ENCODE results near the gene GCSAM. TPM values are rescaled to one million over a fixed set of nuclear protein-coding genes. Genes with fewer than 3 reads are reported as not detected.

The GCSAM gene
- total RNA-seq, 1 experiment from 2014 or later: not detected

- Mint-ChIP-seq H3K27me3 (ENCODE audit: low read depth) (peaks cover 1% of the 10 kb centered on the region; the same call in 1 of the 2 replicates), H3K4me3 (no peak overlapping the region), H3K4me1 (peaks cover 17 to 34% of the 10 kb centered on the region in 2 experiments), H3K36me3 (ENCODE audit: insufficient read depth in 1 of 3, low read depth in 3 of 3) (peaks cover 3 to 10% (median 7%) of the 10 kb centered on the region in 3 experiments; a peak in 4 of 7 replicates), H3K27ac (peak overlapping the region; percentile 70 to 83 (median 73); a peak in 5 of 7 replicates), H3K9me3 (no peaks in the 10 kb centered on the region)
- no peak overlapping the region for H4K5ac ChIP-seq (ENCODE audit: insufficient read length, low read depth, low read length)
- H3K27me3 ChIP-seq (ENCODE audit: insufficient read depth, low read length): no peaks in the 10 kb centered on the region
- TF ChIP-seq CTCF (conservative IDR thresholded peaks at IDR 0.05): no peak
- no peak overlapping the region for H3K9ac ChIP-seq (ENCODE audit: extremely low read depth, insufficient read length, low read length)
- H3K4ac ChIP-seq (ENCODE audit: low read depth, low read length): no peak overlapping the region
- no peak for DNase-seq
- no peak overlapping the region for H2BK120ac ChIP-seq (ENCODE audit: low read depth, low read length, poor library complexity, severe bottlenecking)
- H2BK12ac ChIP-seq (ENCODE audit: insufficient read length, low read depth, low read length): no peak overlapping the region
- H3K14ac ChIP-seq (ENCODE audit: insufficient read depth, low read length): no peak overlapping the region
- H3K4me1 ChIP-seq (ENCODE audit: insufficient read depth, low read length): peaks cover 9% of the 10 kb centered on the region
- peak overlapping the region; percentile 80 for H3K27ac ChIP-seq (ENCODE audit: insufficient read length, low read depth, low read length)
- no peak overlapping the region for H2BK15ac ChIP-seq (ENCODE audit: low read depth, low read length)
- no peaks in the 10 kb centered on the region for H3K79me1 ChIP-seq (ENCODE audit: insufficient read depth, low read depth, low read length, poor library complexity, severe bottlenecking)
- no peak overlapping the region for H3K18ac ChIP-seq (ENCODE audit: insufficient read length, low read depth, low read length)
- H2AK5ac ChIP-seq (ENCODE audit: insufficient read length, low read length): no peak overlapping the region
- no peak overlapping the region for H3K23ac ChIP-seq (ENCODE audit: insufficient read length, low read depth, low read length)
- no peaks in the 10 kb centered on the region for H3K9me3 ChIP-seq (ENCODE audit: control insufficient read depth, low read depth, low read length)
- no peak overlapping the region for H3K4me2 ChIP-seq (ENCODE audit: insufficient read depth, insufficient read length, low read length)
- no peak overlapping the region for H3K56ac ChIP-seq (ENCODE audit: insufficient read length, low read depth, low read length)
- no peak overlapping the region for H2BK5ac ChIP-seq (ENCODE audit: insufficient read length, low read length)
- H2AFZ ChIP-seq (ENCODE audit: low read length): no peak overlapping the region
- no peak overlapping the region for H2BK20ac ChIP-seq (ENCODE audit: low read depth, low read length, poor library complexity, severe bottlenecking)
- H4K20me1 ChIP-seq (ENCODE audit: control insufficient read depth, insufficient read depth, insufficient read length): no peaks in the 10 kb centered on the region
- H4K91ac ChIP-seq (ENCODE audit: insufficient read length, low read depth, low read length): no peak overlapping the region
- no peaks in the 10 kb centered on the region for H3K23me2 ChIP-seq (ENCODE audit: insufficient read length, low read depth, low read length, poor library complexity, severe bottlenecking)
- peaks cover 2% of the 10 kb centered on the region; the same call in 1 of the 2 replicates for H3K79me2 ChIP-seq (ENCODE audit: insufficient read depth, low read length)
- no peak overlapping the region for H4K8ac ChIP-seq (replicated peaks; ENCODE audit: insufficient read length, low read depth, low read length)
- no peak overlapping the region for H3T11ph ChIP-seq (ENCODE audit: low read length)
Measured at GRCh38 chr3:112093180-112093522, 39.9 kb downstream of the GCSAM start.
